Neuronal stem cell (in vitro differentiated cells): ENCODE measurements around the gene ZNF70. TPM values are rescaled to one million over a fixed set of nuclear protein-coding genes. Genes with fewer than 3 reads are reported as not detected.

Experiments used
- DNase-seq: peaks from one replicate; pipeline ENCODE4 v3.0.0-alpha.2; 2013; ENCODE audit warnings: low spot score
- H2AFZ ChIP-seq: one replicate; pipeline ENCODE4 v1.6.1; 2013; ENCODE audit warnings: mild to moderate bottlenecking, low read length, inconsistent platforms
- H2AK5ac ChIP-seq: 2 replicates; pipeline ENCODE4 v1.6.1; 2013; ENCODE audit warnings: low read depth, mild to moderate bottlenecking, inconsistent platforms, low read length, moderate library complexity, mixed read lengths
- H2BK120ac ChIP-seq: 2 replicates; pipeline ENCODE4 v1.6.1; 2013; ENCODE audit warnings: low read depth, mild to moderate bottlenecking, inconsistent platforms, low read length, moderate library complexity, mixed read lengths
- H2BK12ac ChIP-seq: one replicate; pipeline ENCODE4 v1.6.1; 2013; ENCODE audit warnings: low read length, inconsistent platforms
- H2BK15ac ChIP-seq: 2 replicates; pipeline ENCODE4 v1.6.1; 2013; ENCODE audit warnings: mild to moderate bottlenecking, low read length, inconsistent platforms, mixed read lengths
- H2BK5ac ChIP-seq: one replicate; pipeline ENCODE4 v1.6.1; 2013; ENCODE audit warnings: inconsistent platforms, mild to moderate bottlenecking, low read length, moderate library complexity
- H3K14ac ChIP-seq: one replicate; pipeline ENCODE4 v1.6.1; 2013; ENCODE audit warnings: low read length, inconsistent platforms
- H3K18ac ChIP-seq: 2 replicates; pipeline ENCODE4 v1.6.1; 2013; ENCODE audit warnings: low read length, inconsistent platforms
- H3K23ac ChIP-seq: 2 replicates; pipeline ENCODE4 v1.6.1; 2013; ENCODE audit warnings: low read depth, mild to moderate bottlenecking, mixed read lengths, low read length, inconsistent platforms; ENCODE audit not compliant: poor library complexity
- H3K27ac ChIP-seq: replicated peaks from 3 replicates; pipeline ENCODE4 v1.5.1; 2013; ENCODE audit warnings: low read length, inconsistent platforms
- H3K27me3 ChIP-seq, 3 experiments: 2 replicates each; pipeline ENCODE4 v1.6.1; 2013; ENCODE audit warnings: low read length in 3 of 3, mild to moderate bottlenecking in 2 of 3, inconsistent platforms in 1 of 3, low read depth in 1 of 3, mixed read lengths in 1 of 3, moderate library complexity in 1 of 3; ENCODE audit not compliant: control insufficient read depth in 3 of 3, insufficient read depth in 3 of 3
- H3K36me3 ChIP-seq, 2 donors: replicated peaks in 1 of 2; 2 replicates each; pipeline ENCODE4 v1.6.1; 2013; ENCODE audit warnings: low read length in 2 of 2; ENCODE audit not compliant: control insufficient read depth in 2 of 2, insufficient read depth in 2 of 2
- H3K4ac ChIP-seq: 2 replicates; pipeline ENCODE4 v1.6.1; 2013; ENCODE audit warnings: inconsistent platforms, mild to moderate bottlenecking, low read length, moderate library complexity
- H3K4me1 ChIP-seq, 2 donors: 1 replicate in 1 of 2; 2 replicates in 1 of 2; pipeline ENCODE4 v1.6.1; 2013; ENCODE audit warnings: low read length in 2 of 2, low read depth in 1 of 2; ENCODE audit not compliant: control insufficient read depth in 2 of 2, insufficient read depth in 1 of 2
- H3K4me2 ChIP-seq: one replicate; pipeline ENCODE4 v1.6.1; 2013; ENCODE audit warnings: mild to moderate bottlenecking, low read length, inconsistent platforms; ENCODE audit not compliant: insufficient read depth, poor library complexity, severe bottlenecking
- H3K4me3 ChIP-seq, 2 donors: 2 replicates each; pipeline ENCODE4 v1.5.1; 2013; ENCODE audit warnings: low read length in 2 of 2, mild to moderate bottlenecking in 2 of 2, inconsistent platforms in 1 of 2, moderate library complexity in 1 of 2
- H3K79me1 ChIP-seq: one replicate; pipeline ENCODE4 v1.6.1; 2013; ENCODE audit warnings: low read depth, mild to moderate bottlenecking, inconsistent platforms, low read length, moderate library complexity
- H3K9ac ChIP-seq: one replicate; pipeline ENCODE4 v1.6.1; 2013; ENCODE audit warnings: mild to moderate bottlenecking, low read depth, low read length, inconsistent platforms; ENCODE audit not compliant: poor library complexity
- H3K9me3 ChIP-seq, 2 donors: replicated peaks in 1 of 2; 2 replicates each; pipeline versions ENCODE3 to v1.6.1; 2013; ENCODE audit warnings: low read length in 2 of 2, mild to moderate bottlenecking in 2 of 2, inconsistent platforms in 1 of 2, low read depth in 1 of 2, mixed read lengths in 1 of 2, moderate library complexity in 1 of 2; ENCODE audit not compliant: control insufficient read depth in 2 of 2, insufficient read depth in 1 of 2
- H4K8ac ChIP-seq: one replicate; pipeline ENCODE4 v1.6.1; 2013; ENCODE audit warnings: low read depth, mild to moderate bottlenecking, inconsistent platforms, low read length, moderate library complexity
- H4K91ac ChIP-seq: one replicate; pipeline ENCODE4 v1.6.1; 2013; ENCODE audit warnings: low read length, low read depth, mild to moderate bottlenecking, inconsistent platforms; ENCODE audit not compliant: poor library complexity
- WGBS, 2 donors: extraction: QIAGEN DNeasy Blood & Tissue Kit; methylation state at CpG; one replicate each; pipeline ENCODE4 v1.1.7; 2013; ENCODE audit warnings: missing lambda C conversion rate in 2 of 2, mixed read lengths in 1 of 2; ENCODE audit not compliant: insufficient read length in 2 of 2, insufficient replicate concordance in 1 of 2; ENCODE audit errors: extremely low coverage in 2 of 2; 5-methylcytosine and 5-hydroxymethylcytosine counted together
- polyA plus RNA-seq, 2 experiments: library from polyadenylated mRNA; stranded (reverse); fragments of 200-250 nt; gene quantifications; one replicate each; pipeline ENCODE4 v1.2.3, GENCODE V29; 2013

ZNF70 gene
- 2.8 TPM for polyA plus RNA-seq (2013, experiment 1 of 2)
- polyA plus RNA-seq (2013, experiment 2 of 2) = 3.0 TPM

DNA sequence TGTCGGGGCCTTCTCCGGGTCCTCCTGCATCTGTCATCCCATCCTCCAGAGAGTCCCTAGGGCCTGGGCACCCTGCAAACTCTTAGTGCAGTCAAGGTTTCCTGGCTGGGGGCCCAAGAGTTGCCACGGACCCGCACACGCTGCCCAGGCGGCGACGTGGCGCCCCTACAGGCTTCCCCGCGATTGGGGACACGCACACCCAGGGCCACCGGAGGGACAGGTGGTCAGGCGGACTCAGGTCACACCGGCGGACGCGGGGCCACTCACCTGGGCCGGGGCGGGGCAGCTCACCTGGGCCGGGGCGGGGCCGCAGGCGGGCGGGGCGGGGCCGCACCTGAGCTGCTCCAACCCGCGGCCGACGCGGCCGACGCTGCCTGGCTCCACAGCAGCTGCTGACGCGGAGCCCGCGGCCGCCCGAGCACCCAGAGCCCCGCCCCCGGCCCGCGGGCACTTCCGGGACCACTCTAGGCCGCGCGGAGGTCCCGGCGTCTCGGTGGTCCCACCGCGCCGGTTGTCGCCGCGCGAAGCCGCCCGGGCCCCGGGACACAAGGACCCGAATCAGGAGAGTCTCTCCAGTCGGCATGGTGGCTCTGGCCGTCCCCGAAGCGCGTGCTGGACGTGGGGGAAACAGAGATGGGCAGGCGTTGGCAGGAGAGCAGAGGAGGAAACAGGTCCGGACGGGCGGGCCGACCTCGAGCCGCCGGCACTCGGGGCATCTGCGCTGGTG is at the start of gene ZNF70:
Gene ZNF70 (minus strand): TSS at position 399 of the 727 bp plus-strand sequence. CDS start 5,972 bp downstream, outside the sequence.
- Histone ChIP-seq H3K27ac (peak within 1 kb of the TSS; percentile 92), H3K4me2 (peak within 1 kb of the TSS; percentile 93), H2AFZ (peak within 1 kb of the TSS; percentile 98), H2BK15ac (peak within 1 kb of the TSS; percentile 75), H2AK5ac (peak within 1 kb of the TSS; percentile 63), H4K8ac (peak within 1 kb of the TSS; percentile 100), H3K23ac (peak within 1 kb of the TSS; percentile 87), H3K18ac (peak within 1 kb of the TSS; percentile 99), H2BK120ac (peak within 1 kb of the TSS; percentile 95), H3K36me3 (peaks cover 0 to under 1% of the 10 kb centered on the region in 2 donors), H3K9ac (peak within 1 kb of the TSS; percentile 97), H2BK5ac (peak within 1 kb of the TSS; percentile 71), H3K9me3 (no peaks in the 10 kb centered on the region), H3K27me3 (peaks cover 0 to 4% (median 0%) of the 10 kb centered on the region in 3 experiments), H3K4me1 (peaks cover 4 to 5% of the 10 kb centered on the region in 2 donors), H3K79me1 (peaks cover 4% of the 10 kb centered on the region), H3K4ac (peak within 1 kb of the TSS; percentile 86), H3K14ac (peak within 1 kb of the TSS; percentile 99), H2BK12ac (no peak within 1 kb of the TSS), H4K91ac (peak within 1 kb of the TSS; percentile 56), H3K4me3 (peak within 1 kb of the TSS; percentile 84 to 96)
- no CpG with 5 or more reads among the region's 78 CpGs for WGBS, 2 donors
- DNase-seq = peak; percentile 83

DNA sequence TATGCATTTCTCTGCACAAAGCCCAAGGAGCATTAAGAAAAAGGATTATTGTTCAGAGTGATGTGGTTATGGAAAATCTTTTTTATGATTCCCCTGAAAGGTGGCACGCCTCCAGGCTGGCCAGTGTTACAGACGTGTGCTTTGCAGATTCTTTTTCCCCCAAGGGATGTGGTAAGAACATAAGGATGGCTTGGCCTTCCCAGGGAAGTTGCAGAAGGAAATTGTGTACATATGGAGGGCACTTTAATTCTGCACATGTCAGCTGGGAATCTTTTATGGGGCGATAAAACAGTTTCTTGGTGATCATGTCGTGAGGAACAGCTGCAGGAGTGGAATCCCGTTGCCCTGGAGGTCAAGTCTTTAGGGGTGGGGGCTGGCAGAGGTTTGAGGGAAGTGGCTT is 45.5 kb upstream of the ZNF70 start:
- DNase-seq = no peak
- Histone ChIP-seq H3K23ac (no peak overlapping the region), H3K4me2 (no peak overlapping the region), H3K36me3 (peaks cover 52 to 87% of the 10 kb centered on the region in 2 donors), H4K91ac (no peak overlapping the region), H3K14ac (no peak overlapping the region), H3K4ac (no peak overlapping the region), H2BK120ac (no peak overlapping the region), H3K79me1 (peaks cover 16% of the 10 kb centered on the region), H2AFZ (no peak overlapping the region), H3K9me3 (no peaks in the 10 kb centered on the region), H3K27me3 (no peaks in the 10 kb centered on the region), H2BK12ac (no peak overlapping the region), H4K8ac (no peak overlapping the region), H3K9ac (no peak overlapping the region), H3K18ac (no peak overlapping the region), H2BK15ac (no peak overlapping the region), H3K4me3 (no peak overlapping the region), H2AK5ac (no peak overlapping the region), H2BK5ac (no peak overlapping the region), H3K4me1 (no peaks in the 10 kb centered on the region), H3K27ac (no peak overlapping the region)
- WGBS, 2 donors = no CpG with 5 or more reads among the region's 5 CpGs

DNA sequence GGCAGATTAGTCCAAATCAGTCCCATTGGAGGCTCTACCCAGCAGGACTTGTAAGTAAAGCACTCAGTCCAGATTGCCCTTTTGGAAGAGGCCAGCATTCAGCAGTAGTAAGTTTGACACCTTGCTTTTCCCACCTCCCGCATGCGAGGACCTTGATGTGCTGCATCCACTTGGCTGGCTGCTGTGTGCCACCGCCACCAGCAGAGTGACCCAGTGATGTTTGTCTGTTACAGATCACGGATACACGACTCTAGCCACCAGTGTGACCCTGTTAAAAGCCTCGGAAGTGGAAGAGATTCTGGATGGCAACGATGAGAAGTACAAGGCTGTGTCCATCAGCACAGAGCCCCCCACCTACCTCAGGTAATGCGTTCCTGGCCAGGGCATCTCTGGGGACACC is 42.4 kb upstream of the ZNF70 start:
- Histone ChIP-seq H3K27ac (no peak overlapping the region), H3K9me3 (no peaks in the 10 kb centered on the region), H3K79me1 (peaks cover 12% of the 10 kb centered on the region), H2BK12ac (no peak overlapping the region), H3K18ac (no peak overlapping the region), H3K9ac (no peak overlapping the region), H4K91ac (no peak overlapping the region), H4K8ac (no peak overlapping the region), H3K4me2 (no peak overlapping the region), H3K36me3 (peaks cover 34 to 88% of the 10 kb centered on the region in 2 donors), H2AK5ac (no peak overlapping the region), H3K4me1 (peaks cover 0 to 1% of the 10 kb centered on the region in 2 donors), H2BK120ac (no peak overlapping the region), H3K27me3 (no peaks in the 10 kb centered on the region), H2BK15ac (no peak overlapping the region), H3K23ac (no peak overlapping the region), H2AFZ (no peak overlapping the region), H3K4me3 (no peak overlapping the region), H3K14ac (no peak overlapping the region), H2BK5ac (no peak overlapping the region), H3K4ac (no peak overlapping the region)
- no peak for DNase-seq
- no CpG with 5 or more reads among the region's 8 CpGs for WGBS, 2 donors

DNA sequence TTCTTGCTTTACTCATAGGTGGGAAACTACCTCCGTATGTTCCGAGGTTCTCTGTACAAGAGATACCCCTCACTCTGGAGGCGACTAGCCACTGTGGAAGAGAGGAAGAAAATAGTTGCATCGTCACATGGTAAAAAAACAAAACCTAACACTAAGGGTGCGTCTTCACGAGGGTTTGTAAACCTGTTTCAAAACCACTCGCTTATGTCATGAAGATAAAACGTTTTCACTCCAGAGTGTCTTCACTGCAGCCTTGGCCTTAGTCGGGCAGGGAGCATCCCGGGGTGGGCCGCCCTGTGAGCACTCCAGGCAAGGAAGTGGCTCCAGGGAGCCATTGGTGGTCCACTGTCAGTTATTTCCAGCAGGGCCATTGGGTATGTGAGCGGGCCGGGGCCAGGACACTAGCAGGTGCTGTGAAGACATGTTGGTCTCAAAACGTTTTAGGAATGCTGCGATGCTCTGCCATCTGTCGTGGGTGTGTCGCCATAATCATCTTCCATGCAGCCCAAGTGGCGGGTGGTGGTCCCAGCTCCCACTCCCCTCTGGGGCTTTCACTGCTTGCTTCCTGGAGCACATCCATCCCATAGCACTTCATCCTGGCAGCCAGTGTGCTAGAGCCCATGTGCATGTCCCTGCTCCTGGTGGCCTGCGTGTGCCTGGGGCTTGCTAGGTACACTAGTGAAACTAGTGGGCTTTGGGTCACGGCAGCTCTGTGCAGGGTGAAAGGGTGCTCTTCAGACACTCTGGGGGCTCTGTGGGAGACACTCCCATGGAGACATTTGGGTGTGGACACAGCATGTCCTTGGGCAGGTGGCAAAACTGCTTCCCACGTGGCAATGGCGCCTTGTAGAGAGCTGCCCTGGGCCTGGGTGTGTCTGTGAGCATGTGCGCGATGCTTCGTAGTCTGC is 41.1 kb upstream of the ZNF70 start:
- Histone ChIP-seq H3K79me1 (peaks cover 17% of the 10 kb centered on the region), H3K4ac (no peak overlapping the region), H3K36me3 (peaks cover 27 to 83% of the 10 kb centered on the region in 2 donors), H4K8ac (no peak overlapping the region), H2BK120ac (no peak overlapping the region), H3K9ac (no peak overlapping the region), H2BK12ac (no peak overlapping the region), H2BK5ac (no peak overlapping the region), H3K4me3 (no peak overlapping the region), H2BK15ac (no peak overlapping the region), H3K4me1 (peaks cover 3 to 7% of the 10 kb centered on the region in 2 donors), H3K23ac (no peak overlapping the region), H2AK5ac (no peak overlapping the region), H3K27ac (no peak overlapping the region), H3K9me3 (no peaks in the 10 kb centered on the region), H3K27me3 (no peaks in the 10 kb centered on the region), H3K18ac (no peak overlapping the region), H4K91ac (no peak overlapping the region), H3K4me2 (no peak overlapping the region), H3K14ac (no peak overlapping the region), H2AFZ (no peak overlapping the region)
- no CpG with 5 or more reads among the region's 25 CpGs for WGBS, 2 donors
- DNase-seq = no peak
